Stimulated activated CD8-positive, alpha-beta memory T cell treated with anti-CD3 and anti-CD28 coated beads, Interleukin-4, amount 100 ng/mL, for 48 hours (primary cell): ENCODE measurements around the gene ANO9.
A peak's percentile ranks its signal among the peaks of the same experiment; 100 is the strongest.

Experiments
- DNase-seq: peaks from one replicate; pipeline ENCODE4 v3.0.0-alpha.2; 2020

ANO9 gene, protein sequence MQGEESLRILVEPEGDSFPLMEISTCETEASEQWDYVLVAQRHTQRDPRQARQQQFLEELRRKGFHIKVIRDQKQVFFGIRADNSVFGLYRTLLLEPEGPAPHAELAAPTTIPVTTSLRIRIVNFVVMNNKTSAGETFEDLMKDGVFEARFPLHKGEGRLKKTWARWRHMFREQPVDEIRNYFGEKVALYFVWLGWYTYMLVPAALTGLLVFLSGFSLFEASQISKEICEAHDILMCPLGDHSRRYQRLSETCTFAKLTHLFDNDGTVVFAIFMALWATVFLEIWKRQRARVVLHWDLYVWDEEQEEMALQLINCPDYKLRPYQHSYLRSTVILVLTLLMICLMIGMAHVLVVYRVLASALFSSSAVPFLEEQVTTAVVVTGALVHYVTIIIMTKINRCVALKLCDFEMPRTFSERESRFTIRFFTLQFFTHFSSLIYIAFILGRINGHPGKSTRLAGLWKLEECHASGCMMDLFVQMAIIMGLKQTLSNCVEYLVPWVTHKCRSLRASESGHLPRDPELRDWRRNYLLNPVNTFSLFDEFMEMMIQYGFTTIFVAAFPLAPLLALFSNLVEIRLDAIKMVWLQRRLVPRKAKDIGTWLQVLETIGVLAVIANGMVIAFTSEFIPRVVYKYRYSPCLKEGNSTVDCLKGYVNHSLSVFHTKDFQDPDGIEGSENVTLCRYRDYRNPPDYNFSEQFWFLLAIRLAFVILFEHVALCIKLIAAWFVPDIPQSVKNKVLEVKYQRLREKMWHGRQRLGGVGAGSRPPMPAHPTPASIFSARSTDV

DNA sequence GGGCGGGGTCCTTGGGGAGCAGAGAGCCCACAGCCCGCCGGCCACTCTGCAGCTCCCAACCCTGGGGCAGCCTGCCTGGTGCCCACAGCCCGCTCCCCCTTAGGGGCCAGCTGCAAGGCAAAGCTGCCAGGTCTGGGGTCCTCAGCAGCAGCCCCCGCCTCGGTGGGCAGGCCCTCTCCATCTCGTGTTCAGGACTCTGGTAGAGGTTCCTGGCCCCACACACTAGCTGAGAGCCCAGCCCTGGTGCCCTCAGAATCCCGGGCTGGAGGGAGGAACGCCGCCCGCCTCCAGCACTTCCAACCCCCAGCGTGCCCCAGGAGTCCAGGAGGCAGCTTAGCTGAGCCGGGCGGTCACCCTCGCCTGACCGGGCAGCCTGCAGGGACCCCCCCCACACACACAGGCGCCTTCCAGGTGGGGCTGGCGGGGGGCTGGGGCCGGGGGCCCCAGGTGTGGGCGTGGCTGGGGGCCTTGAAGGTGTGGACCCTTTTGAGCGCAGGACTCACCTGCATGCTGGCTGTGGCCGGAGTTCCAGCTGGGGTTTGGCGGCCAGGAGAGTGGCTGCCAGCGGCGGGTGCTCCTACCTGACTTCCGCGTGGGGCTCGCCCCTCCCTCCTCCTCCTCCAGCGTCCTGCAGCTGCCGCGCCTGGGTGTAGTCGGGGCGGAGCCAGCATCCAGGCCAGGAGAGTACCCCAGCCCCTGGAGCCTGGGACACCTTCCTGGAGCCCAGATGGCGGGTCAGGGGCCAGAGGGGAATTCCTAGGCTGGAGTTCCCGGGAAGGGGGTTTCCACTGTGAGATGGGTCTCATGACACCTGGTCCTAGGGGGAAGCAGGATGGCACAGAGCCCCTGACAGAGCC, at the start of gene ANO9:
ANO9 (minus strand) TSS at position 594 of the 857 bp plus-strand sequence; CDS start at position 509, 85 bp downstream.
- peak; percentile 73 for DNase-seq

DNA sequence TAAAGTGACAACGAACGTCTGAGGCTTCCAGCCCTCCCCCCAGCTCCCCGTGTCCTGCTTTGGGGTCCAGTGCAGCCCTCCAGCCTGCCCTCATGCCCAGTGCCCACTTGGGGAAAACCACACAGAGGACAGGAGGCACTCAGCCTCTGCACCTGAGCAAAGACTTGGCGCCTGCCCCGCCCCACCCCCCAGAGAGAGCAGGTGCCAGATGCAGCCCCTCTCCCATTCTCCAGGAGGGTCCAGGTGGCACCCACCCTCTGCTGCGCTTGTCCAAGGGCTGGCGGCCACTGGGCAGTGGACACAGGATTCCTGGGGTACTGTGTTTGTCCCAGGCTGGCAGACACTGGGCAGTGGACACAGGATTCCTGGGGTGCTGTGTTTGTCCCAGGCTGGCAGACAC, 49.5 kb upstream of the ANO9 start:
- DNase-seq, result no peak

DNA sequence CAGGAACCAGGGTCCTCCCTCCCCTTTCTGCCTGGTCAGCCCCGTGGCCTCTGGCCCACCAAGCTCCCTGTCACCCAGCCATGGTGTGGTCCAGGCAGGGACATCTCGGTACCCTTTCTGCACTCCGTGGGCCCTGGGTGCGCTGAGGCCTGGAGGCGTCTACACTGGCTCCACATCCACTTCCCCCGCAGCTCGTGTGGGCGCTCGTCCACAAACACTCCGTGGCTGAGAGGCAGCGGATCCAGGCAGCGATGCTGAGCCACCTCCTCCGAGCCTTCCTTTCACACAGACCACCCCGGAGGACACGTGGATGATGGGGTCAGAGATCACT, 49.1 kb upstream of the ANO9 start:
- no peak for DNase-seq

DNA sequence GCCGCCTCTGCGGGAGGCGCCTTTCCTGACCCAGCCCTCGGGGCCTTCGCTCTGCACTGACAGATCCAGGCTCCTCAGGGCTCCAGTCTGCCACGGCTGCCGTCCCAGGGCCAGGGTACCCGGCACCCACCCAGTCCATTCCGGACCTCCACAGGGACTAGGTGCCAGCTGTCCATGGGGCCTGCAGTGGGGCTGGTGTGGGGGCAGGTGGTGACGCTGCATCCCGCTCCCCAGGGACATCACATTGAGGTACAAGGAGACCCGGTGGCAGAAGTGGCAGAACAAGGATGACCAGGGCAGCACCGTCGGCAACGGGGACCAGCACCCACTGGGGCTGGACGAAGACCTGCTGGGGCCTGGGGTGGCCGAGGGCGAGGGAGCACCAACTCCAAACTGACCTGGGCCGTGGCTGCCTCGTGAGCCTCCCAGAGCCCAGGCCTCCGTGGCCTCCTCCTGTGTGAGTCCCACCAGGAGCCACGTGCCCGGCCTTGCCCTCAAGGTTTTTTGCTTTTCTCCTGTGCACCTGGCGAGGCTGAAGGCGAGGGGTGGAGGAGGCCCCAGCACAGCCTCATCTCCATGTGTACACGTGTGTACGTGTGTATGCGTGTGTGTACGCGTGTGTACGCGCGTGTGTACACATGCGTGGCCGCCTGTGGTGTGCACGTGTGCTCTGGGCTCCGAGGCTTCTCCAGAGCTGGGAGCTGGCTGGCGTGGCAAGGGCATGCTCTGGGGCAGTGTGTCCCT, 48.5 kb upstream of the ANO9 start:
- no peak for DNase-seq

DNA sequence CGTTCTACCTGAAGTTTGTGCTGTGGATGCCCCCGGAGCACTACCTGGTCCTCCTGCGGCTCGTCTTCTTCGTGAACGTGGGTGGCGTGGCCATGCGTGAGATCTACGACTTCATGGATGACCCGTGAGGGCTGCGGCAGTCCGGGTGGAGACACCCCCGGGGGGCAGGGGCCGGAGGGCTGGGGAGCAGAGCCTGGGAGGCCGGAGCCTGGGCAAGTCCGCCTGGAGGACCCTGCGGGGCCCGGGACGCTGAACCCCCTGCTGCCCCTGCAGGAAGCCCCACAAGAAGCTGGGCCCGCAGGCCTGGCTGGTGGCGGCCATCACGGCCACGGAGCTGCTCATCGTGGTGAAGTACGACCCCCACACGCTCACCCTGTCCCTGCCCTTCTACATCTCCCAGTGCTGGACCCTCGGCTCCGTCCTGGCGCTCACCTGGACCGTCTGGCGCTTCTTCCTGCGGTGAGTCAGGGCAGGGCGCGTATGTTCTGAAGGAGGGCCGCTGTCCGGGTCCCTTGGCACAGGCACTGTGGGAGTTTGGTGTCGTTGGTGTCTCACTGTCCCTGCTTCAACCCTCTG, 47.9 kb upstream of the ANO9 start:
- DNase-seq, result no peak

DNA sequence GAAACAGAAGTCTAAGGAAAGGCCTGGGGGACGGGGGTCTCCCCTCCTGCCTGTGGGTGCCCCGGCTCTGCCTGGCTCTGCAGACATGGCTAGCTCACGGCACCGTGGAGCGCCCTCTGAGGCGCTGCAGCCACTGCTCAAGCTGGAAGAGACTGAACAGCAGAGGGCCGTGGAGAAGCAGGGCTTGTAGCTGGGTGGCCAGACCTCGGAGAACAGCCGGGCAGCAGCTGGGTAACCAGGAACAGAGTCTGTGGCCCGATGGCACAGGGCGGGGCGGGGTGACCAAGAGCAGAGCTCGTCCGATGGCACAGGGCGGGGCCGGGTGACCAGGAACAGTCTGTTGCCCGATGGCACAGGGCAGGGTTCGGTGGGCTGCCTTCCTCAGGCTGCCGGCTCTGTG, 47.2 kb upstream of the ANO9 start:
- no peak for DNase-seq

DNA sequence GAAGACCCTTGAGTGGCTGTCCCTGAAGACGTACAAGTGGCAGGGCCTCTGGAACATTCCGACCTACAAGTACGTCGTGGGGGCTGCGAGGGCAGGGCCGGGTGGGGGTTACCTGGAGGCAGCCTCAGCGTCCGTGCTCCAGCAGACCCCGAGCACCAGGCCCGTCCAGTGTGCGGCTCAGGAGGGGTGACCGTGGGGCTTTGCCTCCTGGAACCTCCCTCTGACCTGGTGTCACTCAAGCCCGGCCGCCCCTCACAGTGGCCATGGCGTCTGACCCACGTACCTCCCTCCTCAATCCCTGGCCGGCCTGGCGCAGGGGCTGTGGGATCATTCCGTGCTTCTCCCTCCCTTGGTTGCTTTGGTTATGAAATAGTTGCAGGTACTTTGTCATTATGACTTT, 46.8 kb upstream of the ANO9 start:
- DNase-seq, result no peak

DNA sequence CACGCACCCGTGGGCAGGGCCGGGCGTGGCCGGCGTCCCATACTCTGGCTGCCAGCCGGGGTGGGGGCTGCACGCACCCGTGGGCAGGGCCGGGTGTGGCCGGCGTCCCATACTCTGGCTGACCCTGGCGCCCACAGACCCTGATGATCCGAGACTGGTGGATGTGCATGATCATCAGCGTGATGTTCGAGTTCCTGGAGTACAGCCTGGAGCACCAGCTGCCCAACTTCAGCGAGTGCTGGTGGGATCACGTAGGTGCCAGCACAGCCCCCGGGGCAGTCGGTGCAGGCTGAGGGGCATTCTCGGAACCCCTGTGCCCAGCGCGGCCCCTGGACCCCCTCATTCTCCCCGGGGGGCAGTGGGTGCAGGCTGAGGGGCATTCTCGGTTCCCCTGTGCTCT, 46.3 kb upstream of the ANO9 start:
- DNase-seq, result no peak

DNA sequence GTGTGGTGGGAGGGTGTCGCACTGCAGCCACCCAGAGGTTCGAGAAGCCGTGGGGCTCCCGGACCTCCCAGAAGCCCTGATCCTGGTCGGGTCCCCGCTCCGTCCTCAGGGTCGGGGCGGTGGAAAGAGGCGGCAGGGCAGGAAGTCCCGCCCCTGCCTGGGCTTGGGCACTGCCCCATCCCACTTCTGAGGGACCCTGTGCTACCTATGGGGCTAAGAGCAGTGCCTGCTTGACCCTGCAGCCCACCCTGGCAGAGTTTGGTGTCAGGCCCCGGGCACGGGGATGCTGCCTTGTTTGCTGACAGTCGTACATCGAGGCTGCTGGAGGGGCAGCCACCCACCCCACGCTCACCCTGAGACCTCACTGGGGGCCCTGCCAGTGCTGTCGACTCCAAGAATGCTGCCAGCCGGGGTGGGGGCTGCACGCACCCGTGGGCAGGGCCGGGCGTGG, 45.8 kb upstream of the ANO9 start:
- DNase-seq, result no peak

DNA sequence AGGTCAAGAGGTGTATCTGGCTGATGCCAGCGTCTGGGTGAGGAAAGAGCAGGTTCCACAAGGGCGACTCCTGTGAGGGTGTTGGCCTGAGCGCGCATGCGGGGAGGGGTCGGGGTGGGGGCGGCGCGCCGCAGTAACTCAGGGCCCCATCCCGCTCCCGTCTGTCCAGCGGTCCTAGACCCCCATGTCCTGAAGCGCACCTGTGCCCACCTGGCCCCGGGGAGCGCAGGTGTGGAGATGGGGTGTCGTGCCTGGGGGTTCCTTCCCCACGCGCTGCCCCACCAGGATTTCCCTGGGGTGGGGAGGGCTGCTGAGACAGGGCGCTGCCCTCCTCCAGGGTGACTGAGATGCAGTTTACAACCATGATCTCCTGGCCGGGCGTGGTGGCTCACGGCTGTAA, 44.4 kb upstream of the ANO9 start:
- no peak for DNase-seq

DNA sequence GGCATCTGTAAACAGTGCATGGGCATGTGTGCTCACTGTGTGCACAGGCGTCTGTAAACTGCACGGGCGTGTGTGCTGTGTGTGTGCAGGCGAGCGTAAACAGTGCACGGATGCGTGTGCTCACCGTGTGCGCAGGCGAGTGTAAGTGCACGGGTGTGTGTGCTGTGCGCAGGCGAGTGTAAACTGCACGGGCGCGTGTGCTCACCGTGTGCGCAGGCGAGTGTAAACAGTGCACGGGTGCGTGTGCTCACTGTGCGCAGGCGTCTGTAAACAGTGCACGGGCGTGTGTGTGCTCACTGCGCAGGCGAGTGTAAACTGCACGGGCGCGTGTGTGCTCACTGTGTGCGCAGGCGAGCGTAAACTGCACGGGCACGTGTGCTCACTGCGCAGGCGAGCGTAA, 42.8 kb upstream of the ANO9 start:
- DNase-seq, result no peak

DNA sequence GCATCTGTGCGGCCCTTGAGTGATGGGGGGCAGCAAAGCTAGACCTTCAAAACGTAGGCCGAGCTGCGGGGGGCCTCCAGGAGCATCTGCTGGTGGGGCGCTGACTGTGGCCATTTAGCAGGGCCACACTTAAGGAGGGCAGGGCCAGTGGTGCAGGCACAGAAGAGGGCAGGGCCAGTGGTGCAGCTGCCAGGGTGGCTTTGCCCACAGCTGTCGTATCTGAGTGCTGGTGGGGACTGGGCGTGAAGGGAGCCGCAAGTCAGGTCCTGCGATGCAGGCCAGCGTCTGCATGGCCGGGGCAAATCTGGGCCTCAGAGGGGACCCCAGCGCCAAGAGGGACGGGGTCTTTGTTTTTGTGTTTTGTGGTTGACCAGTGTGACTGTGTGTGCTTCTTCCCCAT, 37.5 kb upstream of the ANO9 start:
- no peak for DNase-seq

DNA sequence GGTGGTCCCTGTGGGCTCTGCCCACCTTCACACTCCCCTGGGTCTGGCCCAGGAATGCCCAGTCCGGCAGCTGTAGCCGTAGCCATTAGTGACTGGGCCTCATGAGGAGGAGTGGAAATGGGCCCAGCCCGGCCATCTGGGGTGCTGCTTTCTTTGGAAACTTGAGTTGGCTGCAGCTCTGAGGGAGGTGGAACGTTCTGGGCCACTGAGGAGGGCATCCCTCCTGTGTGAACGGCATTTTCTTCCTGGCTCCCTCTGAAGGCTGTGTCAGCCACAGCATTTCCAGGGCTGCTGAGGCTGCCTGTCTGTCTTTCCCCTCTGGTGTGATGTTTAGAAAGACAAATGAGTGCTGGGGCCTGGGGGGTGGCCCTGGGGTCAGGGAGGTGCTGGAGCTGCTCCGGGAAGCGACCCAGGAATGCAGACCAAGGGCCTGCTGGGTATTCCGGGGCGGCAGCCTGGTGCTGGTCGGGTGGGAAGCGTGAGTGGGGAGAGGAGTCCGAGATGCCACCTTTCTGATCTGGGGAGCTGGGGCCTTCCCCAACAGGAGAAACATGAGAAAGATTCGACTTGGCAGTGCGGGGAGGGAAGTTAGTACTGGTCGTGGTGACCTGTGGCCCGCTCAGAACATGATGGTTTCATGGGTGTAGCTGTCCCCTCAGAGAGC, 35.4 kb upstream of the ANO9 start:
- DNase-seq, result no peak

DNA sequence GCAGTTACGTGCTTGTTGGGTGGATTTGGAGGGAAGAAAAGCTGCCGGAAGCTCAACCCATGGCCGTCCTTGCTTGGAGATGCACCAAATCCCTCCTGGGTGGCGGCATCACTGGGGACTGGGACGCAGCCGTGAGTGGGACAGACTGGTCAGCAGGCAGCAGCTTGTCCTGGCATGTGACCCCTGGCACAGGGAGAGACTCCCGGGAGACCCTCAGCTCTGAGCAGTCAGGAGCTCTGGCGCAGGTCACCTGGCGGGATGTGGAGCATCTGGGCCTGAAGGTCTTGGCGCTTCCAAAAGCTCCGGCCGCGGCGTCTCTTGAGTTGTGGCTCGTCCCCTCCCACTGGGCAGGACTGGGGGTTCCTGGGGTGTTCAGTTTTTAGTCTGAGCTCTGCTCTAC, 34.6 kb upstream of the ANO9 start:
- DNase-seq, result no peak

DNA sequence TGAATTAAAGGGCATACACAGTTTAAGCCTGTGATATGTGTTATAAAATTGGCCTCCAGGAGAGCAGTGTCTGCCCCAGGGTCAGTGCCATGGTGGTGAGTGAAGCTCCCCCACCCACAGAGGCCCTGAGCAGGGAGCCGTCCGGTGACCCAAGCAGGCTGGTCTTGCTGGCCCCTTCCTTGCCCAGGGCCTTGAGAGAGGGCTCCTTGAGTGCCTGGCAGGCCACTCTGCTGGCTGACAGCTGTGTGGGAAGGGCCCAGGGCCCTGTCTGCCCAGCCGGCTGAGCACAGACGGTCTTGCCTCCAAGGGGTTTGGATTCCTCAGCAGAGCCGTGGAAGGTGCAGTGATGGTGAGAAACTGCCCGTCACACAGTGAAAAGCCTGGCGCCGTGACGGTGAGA, 34.1 kb upstream of the ANO9 start:
- DNase-seq, result no peak

DNA sequence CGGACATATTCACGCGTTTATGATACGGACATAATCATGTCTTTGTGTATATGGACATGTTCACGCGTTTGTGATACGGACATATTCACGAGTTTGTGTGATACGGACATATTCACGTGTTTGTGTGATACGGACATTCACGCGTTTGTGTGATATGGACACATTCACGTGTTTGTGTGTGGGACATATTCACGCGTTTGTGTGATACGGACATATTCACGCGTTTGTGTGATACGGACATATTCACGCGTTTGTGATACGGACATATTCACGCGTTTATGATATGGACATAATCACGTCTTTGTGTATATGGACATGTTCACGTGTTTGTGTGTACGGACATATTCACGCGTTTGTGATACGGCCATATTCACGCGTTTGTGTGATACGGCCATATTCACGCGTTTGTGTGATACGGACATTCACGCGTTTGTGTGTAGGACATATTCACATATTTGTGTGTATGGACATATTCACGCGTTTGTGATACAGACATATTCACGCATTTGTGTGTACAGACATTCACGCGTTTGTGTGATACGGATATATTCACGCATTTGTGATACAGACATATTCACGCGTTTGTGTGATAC, 33.2 kb upstream of the ANO9 start:
- DNase-seq, result no peak

DNA sequence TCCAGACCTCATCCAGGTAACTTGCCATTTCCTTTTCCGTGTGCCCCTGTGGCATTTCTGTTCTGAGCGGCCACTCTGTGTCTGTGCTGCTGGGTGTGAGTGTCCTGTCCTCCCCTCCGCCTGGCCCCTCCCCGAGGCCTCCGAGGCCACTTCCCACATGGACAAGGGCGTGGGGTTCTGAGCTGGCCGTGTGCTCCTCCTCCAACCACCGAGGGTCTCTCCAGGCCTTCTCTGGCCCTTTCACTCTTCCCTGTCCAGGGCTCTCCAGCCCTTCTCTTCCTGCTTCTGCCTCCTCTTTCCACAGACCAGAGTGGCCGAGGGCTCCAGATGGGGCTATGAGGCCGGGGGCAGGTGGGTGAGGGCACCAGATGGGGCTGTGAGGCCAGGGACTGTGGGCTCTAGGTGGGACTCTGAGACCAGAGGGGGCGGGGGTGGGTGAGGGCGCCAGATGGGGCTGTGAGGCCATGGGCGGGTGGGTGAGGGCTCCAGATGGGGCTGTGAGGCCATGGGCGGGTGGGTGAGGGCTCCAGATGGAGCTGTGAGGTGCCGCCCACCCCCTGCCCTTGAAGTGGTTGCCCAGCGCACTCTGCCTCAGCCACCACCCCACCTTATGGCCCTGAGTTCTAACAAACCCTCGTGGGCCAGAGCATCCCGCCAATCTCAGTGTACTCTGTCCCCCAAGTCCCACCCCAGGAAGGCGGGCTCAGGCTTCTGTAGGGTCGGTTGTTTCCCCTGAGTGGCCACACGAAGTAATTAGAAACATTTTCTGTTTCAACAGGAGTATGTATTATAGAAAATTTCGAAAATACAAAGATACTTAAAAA, 32.4 kb upstream of the ANO9 start:
- DNase-seq, result no peak

DNA sequence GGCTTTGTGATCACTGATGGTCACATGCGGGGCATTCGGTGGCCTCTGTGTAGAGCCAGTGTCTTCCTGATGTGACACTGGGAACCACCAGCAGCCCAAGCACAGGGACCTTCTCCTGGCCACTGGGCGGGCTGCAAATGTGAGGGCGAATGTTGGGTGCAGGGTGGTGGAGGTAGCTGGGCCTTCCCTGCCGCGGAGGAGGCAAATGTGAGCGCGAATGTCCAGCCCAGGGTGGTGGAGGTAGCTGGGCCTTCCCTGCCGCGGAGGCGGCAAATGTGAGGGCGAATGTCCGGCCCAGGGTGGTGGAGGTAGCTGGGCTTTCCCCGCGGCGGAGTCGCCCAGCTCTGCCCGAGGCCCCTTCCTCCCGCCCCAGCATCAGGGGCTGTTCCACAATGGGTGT, 31.6 kb upstream of the ANO9 start:
- DNase-seq, result no peak

DNA sequence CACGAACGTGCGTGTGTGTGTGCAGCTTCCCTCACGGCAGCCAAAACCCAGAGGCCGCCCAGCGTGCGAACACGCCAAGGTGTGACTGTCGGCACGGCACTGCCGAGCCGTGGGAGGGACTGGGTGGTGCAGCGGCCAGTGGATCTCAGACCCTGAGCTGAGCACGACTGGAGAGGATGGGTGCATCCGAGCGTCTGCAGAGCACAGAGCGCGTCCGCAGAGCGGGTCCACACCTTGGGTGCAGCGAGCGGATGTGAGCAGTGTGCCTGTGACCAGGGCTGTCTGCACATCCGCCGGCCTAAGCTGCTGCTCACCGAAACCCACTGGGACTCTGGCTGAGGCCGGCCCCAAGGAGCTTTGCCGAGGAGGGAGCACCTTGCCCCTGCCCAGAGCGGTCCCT, 31.0 kb upstream of the ANO9 start:
- no peak for DNase-seq

DNA sequence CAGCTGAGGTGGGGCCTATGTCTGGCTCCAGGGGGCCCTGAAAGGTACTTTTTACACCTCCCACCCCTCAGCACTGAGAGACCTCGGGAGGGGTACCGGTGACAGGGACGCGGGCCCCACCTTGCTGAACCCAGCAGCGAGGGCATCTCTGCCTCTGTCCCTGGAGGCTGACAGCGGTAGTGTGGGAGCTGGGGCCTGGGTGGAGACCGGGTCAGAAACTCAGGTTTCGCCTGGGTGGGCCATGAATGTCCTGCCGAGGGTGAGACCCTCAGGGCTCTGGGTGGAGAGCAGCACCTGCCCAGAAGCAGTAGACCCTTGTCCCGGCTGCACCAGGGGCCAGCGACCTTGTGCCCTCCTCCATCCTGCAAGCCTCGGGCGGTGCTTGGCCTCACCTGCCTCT, 30.5 kb upstream of the ANO9 start:
- DNase-seq, result no peak
